ENCODE measurements around the gene RRP7A. TPM values are rescaled to one million over a fixed set of nuclear protein-coding genes. Genes with fewer than 3 reads are reported as not detected.
"Not testable (repeated sequence)": the region's sequence is repeated elsewhere in the genome, so short reads cannot be mapped to it uniquely, and the experiment has no call there.

Gene RRP7A
- 10 to 100 TPM; 21.7 to 33.0 (median 27.3) TPM for total RNA-seq

GRCh38 chr22:42519525-42520401 is at the start of gene RRP7A:
Gene RRP7A, minus strand, starts transcription at chr22:42519796. Its CDS starts 10 bp downstream, at chr22:42519786.
- Histone ChIP-seq H3K27ac (peak within 1 kb of the TSS; percentile 78 to 90 (median 85)), H3K9me3 (no peaks in the 10 kb centered on the region), H3K4me1 (peaks cover 0 to 13% (median 0%) of the 10 kb centered on the region in 4 donors), H3K36me3 (peaks cover 0 to 28% (median 0%) of the 10 kb centered on the region in 3 donors), H3K27me3 (no peaks in the 10 kb centered on the region), H3K4me3 (peak within 1 kb of the TSS; percentile 66 to 93 (median 82))
- TF ChIP-seq POLR2A (IDR thresholded peaks at IDR 0.05) (peak; percentile 68 to 82), CTCF (IDR thresholded peaks at IDR 0.05) (no peak)
- DNase-seq: peak; percentile 86 to 92 (median 90)

- not testable (repeated sequence) for H3K27me3 ChIP-seq, H3K9me3 ChIP-seq, DNase-seq, H3K4me3 ChIP-seq, H3K27ac ChIP-seq, H3K4me1 ChIP-seq
- peaks cover 0 to 18% (median 0%) of the 10 kb centered on the region in 3 donors for H3K36me3 ChIP-seq
Measured at GRCh38 chr22:42567950-42568349, 48.4 kb upstream of the RRP7A start.

- no peak overlapping the region for H3K4me3 ChIP-seq
- no peak for TF ChIP-seq CTCF (IDR thresholded peaks at IDR 0.05)
- TF ChIP-seq POLR2A (IDR thresholded peaks at IDR 0.05): no peak
- H3K36me3 ChIP-seq: peaks cover 0 to 4% (median 0%) of the 10 kb centered on the region in 3 donors
- H3K4me1 ChIP-seq: no peaks in the 10 kb centered on the region
- H3K27me3 ChIP-seq: no peaks in the 10 kb centered on the region
- no peak for DNase-seq
- H3K27ac ChIP-seq: no peak overlapping the region
- no peaks in the 10 kb centered on the region for H3K9me3 ChIP-seq
Measured at GRCh38 chr22:42565956-42566355, 46.4 kb upstream of the RRP7A start.

- H3K36me3 ChIP-seq: no peaks in the 10 kb centered on the region
- no peak for DNase-seq
- no peaks in the 10 kb centered on the region for H3K27me3 ChIP-seq
- H3K4me3 ChIP-seq: no peak overlapping the region
- no peaks in the 10 kb centered on the region for H3K4me1 ChIP-seq
- H3K27ac ChIP-seq: no peak overlapping the region
- no peaks in the 10 kb centered on the region for H3K9me3 ChIP-seq
- TF ChIP-seq CTCF (IDR thresholded peaks at IDR 0.05): no peak
- TF ChIP-seq POLR2A (IDR thresholded peaks at IDR 0.05): no peak
Measured at GRCh38 chr22:42564699-42565098, 45.1 kb upstream of the RRP7A start.

GRCh38 chr22:42563943-42564342 is 44.3 kb upstream of the RRP7A start:
- H3K4me1 ChIP-seq, H3K36me3 ChIP-seq, DNase-seq, H3K4me3 ChIP-seq, H3K27ac ChIP-seq, H3K9me3 ChIP-seq, H3K27me3 ChIP-seq: not testable (repeated sequence)

- H3K27ac ChIP-seq: peak overlapping the region in 1 of 4 donors; percentile 4
- no peak for TF ChIP-seq CTCF (IDR thresholded peaks at IDR 0.05)
- no peak for TF ChIP-seq POLR2A (IDR thresholded peaks at IDR 0.05)
- no peaks in the 10 kb centered on the region for H3K4me1 ChIP-seq
- H3K9me3 ChIP-seq: no peaks in the 10 kb centered on the region
- no peaks in the 10 kb centered on the region for H3K27me3 ChIP-seq
- no peak overlapping the region for H3K4me3 ChIP-seq
- no peaks in the 10 kb centered on the region for H3K36me3 ChIP-seq
- DNase-seq: no peak
Measured at GRCh38 chr22:42562684-42563083, 43.1 kb upstream of the RRP7A start.
